T1000 (cell line): ENCODE results near the gene IGFL1.
A peak's percentile ranks its signal among the peaks of the same experiment; 100 is the strongest.
"Not testable (repeated sequence)": the region's sequence is repeated elsewhere in the genome, so short reads cannot be mapped to it uniquely, and the experiment has no call there.

Experiments used
- DNase-seq: peaks from one replicate; lab custom pipeline; 2025; ENCODE audit warnings: mixed read lengths; lab: John Stamatoyannopoulos, UW

Gene IGFL1

GRCh38 chr19:46229442-46229841 is at the start of gene IGFL1:
TSS of gene IGFL1 (plus strand) at chr19:46229742. CDS start at chr19:46229775, 33 bp downstream.
- no peak for DNase-seq

DNA sequence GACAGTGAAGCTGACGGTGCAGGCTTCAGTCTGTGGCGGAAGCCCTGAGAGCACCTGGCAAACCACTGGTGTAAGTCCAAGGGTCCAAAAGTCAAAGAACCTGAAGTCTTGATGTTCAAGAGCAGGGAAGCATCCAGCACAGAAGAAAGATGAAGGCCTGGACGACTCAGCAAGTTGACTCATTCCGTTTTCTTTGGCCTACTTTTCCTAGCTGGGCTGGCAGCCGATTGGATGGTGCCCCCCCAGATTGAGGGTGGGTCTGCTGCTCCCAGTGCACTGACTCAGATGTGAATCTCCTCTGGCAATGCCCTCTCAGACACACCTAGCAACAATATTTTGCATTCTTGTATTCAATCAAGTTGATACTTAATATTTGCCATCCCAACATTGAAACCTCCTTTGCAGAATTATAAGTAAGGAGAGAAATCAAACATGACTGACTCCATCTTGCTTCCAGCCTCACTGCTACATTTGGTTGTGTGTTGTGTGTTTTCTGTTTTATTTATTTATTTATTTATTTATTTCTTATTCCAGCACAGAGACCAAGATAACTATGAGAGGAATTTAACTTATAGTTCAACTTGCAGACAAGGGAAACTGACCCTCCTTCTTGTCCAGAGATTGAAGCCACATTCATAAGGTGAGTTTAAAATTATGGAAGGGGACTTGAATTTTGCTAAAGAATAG is 48.7 kb upstream of the IGFL1 start:
- peak; percentile 47 for DNase-seq

DNA sequence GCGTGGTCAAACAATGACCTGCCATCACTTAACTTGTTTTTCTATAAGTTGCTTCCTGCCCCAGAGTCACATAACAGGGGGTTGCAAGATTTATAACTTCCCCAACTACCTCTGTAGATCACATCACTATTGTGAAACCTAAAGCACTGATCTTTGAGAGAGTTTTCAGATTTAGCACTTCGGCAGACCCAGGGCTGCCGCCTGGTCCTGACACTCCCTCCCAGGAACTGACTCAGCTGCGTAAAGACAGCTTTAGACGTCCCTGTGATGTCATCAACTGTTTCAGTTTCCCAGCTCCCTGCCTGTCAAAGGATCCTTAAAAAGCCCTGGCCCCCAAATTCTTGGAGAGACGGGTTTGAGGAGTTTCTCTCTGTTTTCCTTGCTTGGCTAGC is 48.2 kb upstream of the IGFL1 start:
- DNase-seq, result no peak

DNA sequence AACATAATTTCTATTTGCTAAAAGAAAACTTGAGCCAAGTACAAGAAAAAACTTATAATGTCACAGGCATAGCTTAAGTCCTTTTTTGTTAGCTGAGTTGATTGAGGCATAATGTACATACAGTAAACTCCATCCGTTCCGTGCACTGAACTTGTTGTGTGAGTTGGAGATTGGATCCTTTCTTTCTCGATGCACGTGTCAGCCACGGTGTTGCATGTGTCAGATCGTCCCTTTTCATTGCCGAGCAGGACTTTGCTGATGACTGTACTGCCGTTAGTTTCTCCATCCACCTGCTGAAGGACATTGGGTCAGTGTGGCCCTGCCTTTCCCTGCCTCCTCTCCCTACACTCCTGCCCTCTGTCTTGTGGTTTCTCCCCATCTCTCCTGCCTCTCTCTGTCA is 47.1 kb upstream of the IGFL1 start:
- no peak for DNase-seq

- DNase-seq, result not testable (repeated sequence)
These were observed 44.5 kb upstream of the IGFL1 start for GRCh38 chr19:46184775-46185710.

DNA sequence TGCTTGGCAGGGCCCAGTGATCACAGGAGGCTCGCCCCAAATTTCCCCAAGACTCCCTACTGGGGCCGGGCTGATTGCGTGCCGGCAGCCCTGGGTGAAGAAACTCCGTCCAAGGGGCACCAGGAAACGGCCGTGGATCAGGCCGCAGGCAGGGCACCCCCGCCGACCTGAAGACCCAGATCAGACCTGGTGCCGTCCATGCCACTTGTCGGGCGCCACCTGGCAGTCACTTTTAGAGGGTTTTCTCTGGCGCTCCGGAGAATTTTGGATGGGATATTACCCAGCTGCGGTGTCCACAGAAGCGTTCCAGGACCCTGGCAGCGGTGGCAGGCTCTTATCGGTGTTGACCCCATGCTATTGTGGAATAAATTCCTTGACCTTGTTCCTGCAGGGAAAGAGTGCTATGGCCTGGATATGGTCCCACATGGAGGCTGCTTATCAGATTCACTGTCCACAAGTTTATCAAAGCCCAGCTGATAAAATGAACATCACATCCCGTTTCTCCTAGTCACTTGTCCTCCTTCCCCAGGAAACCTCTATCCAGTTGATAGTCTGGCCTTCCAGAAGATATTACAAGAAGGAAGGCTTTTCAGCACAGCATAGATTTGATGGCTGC is 43.3 kb upstream of the IGFL1 start:
- no peak for DNase-seq

- no peak for DNase-seq
These were observed 42.8 kb upstream of the IGFL1 start for GRCh38 chr19:46186717-46187101.

- DNase-seq, result no peak
These were observed 39.3 kb upstream of the IGFL1 start for GRCh38 chr19:46189971-46190888.

- DNase-seq, result no peak
These were observed 38.2 kb upstream of the IGFL1 start for GRCh38 chr19:46191356-46191755.

DNA sequence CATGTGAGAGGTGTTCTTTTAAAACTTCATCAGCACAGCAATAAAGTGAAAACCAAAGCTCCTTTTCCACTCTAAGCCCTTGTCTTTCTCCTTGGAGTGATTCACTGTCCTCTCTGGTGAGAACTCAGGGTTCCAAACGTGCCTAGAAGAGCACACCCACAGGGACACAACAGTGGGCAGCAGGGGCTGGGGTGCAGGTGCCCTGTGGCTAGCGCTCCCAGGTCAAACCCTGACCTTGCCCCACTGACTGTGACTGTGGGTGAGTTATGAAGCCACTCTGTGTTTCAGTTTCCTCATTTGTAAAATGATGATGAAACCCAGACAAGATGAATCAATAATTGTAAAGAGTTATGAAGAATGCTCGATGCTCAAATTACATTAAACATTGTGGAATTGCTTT is 37.6 kb upstream of the IGFL1 start:
- DNase-seq, result no peak

GRCh38 chr19:46192626-46192991 is 36.9 kb upstream of the IGFL1 start:
- not testable (repeated sequence) for DNase-seq

- no peak for DNase-seq
These were observed 36.4 kb upstream of the IGFL1 start for GRCh38 chr19:46192992-46193650.

- DNase-seq, result no peak
These were observed 35.9 kb upstream of the IGFL1 start for GRCh38 chr19:46193678-46194077.

DNA sequence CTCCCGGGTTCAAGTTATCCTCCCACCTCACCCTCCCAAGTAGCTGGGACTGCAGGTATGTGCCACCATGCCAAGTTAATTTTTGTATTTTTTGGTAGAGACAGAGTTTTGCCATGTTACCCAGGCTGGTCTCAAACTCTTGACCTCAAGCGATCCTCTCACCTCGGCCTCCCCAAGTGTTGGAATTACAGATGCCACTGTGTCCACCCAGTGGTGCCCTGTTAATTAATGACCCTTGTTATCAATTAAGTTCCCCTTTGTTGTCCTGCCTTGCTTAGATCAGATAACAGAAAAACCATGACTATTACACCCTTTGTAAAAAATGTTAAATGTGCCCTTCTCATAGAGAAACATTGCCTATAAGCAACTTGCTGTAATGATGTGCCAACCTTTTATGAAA is 34.4 kb upstream of the IGFL1 start:
- no peak for DNase-seq

GRCh38 chr19:46195919-46196318 is 33.6 kb upstream of the IGFL1 start:
- not testable (repeated sequence) for DNase-seq

DNA sequence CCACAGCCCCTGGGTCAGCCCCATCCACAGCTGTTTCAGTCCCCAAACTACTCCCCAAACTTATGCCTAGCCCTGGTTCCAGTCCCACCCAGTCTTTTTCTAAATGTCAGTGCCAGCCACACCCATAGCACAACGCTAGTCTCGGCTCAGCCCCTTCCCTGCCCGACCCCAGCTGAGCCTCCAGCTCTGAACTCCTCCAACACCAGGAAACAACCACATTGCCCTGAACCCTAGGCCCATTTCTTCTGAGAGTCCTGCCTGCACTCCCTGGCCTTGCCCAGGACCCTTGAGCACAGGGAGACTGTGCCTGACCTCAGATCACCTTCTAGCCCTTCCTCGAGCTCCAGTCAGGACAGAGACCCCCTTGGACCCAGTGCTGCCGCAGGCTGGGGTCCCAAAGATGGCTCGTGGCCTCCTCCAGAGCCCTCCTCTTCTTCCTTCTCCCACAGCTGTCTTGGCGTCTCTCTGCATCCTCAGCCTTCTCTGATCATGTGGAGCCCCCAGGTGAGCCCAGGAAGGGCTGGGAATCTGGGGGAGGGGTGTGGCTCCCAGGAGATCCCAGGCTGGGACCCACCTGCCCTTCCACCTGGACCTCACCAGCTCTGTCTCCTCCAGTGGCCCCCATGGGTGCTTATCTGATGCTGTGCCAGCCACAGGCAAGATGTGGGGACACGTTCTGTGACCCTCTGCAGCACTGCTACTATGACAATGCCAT is 33.0 kb upstream of the IGFL1 start:
- DNase-seq, result no peak

DNA sequence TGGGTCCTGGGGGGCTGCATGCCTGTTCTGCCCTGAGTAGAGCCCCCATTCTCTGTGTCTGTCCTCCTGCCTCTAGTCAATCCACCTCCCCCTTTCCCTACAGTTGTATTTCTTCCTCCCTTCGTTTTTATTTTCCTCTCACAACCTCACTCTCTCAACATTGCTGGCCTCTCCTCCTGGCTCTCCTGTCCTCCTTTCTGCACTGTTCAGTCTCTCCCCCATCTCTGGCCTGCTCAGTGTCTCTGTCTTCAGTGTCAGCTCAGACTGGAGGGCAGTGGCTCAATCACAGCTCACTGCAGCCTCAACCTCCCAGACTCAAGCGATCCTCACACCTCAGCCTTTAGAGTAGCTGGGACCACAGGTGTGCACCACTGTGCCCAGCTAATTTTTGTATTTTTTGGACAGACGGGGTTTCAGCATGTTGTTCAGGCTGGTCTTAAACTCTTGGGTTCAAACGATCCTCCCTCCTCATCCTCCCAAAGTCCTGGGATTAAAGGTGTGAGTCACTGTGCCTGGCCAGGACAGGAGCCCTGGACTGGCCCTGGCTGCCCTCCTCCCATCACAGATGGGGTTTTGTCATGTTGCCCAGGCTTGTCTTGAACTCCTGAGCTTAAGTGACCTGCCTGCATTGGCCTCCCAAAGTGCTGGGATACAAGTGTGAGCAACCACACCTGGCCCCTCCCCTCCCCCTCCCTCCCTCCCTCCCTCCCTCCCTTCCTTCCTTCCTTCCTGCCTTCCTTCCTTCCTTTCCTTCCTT is 32.0 kb upstream of the IGFL1 start:
- DNase-seq, result no peak

DNA sequence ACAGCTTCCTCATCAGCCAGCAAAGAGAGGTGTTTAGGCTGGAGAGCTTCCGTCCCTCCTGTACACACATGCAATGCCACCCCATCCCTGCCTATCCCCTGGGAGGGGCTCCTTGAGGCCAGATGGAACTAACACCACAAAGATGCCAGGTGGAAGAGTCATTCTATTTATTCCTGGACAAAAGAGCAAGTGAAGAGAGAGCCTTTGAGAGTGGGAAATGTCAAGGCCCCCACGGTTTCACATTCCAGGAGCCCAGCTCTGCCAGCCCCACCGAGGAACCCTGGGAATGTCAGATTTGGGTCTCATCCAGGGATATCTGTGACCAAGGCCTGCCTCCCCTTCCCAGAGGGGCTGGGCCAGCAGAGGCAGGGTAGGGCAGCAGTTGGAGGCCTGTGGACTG is 30.8 kb upstream of the IGFL1 start:
- no peak for DNase-seq

- DNase-seq, result no peak
These were observed 27.9 kb upstream of the IGFL1 start for GRCh38 chr19:46201454-46202310.
